HL-60 (cell line): ENCODE results near the gene TMPRSS6.

Experiments used
- DNase-seq, 2 experiments: peaks; one replicate each; pipeline ENCODE4 v3.0.0-alpha.2; 2010 to 2020; ENCODE audit warnings: low read depth in 1 of 2, low spot score in 1 of 2
- H3K27ac ChIP-seq: fragments of 250-450 bp; sonication (Bioruptor Pico); replicated peaks from 2 replicates; pipeline ENCODE4 v1.5.1; 2020; ENCODE audit warnings: mild to moderate bottlenecking, moderate library complexity
- H3K27me3 ChIP-seq: fragments of 250-450 bp; sonication (Bioruptor Pico); 2 replicates; pipeline ENCODE4 v1.5.1; 2021; ENCODE audit warnings: mild to moderate bottlenecking, moderate library complexity; ENCODE audit not compliant: insufficient read depth, poor library complexity, severe bottlenecking
- H3K4me3 ChIP-seq: replicated peaks from 2 replicates; pipeline ENCODE4 v1.5.1; 2011; ENCODE audit warnings: mild to moderate bottlenecking, control low read depth, low read length; ENCODE audit not compliant: insufficient read depth
- GABPA ChIP-seq: IDR thresholded peaks from 2 replicates; pipeline ENCODE4 v1.6.1; 2012; ENCODE audit warnings: low read depth
- POLR2AphosphoS5 ChIP-seq: IDR thresholded peaks from 2 replicates; pipeline ENCODE4 v1.6.1; 2012; ENCODE audit warnings: low read depth
- REST ChIP-seq: IDR thresholded peaks from 2 replicates; pipeline ENCODE4 v1.6.1; 2012; ENCODE audit warnings: low read depth; ENCODE audit not compliant: insufficient replicate concordance
- SPI1 ChIP-seq: IDR thresholded peaks from 2 replicates; pipeline ENCODE4 v1.6.1; 2012; ENCODE audit warnings: low read depth, mild to moderate bottlenecking, borderline replicate concordance
- TF ChIP-seq, protein P1 (sequence below): IDR thresholded peaks from one replicate; pipeline ENCODE4 v1.5.1; 2011; ENCODE audit warnings: low read length, control low read depth, inconsistent platforms; ENCODE audit not compliant: insufficient read depth

Gene TMPRSS6

DNA sequence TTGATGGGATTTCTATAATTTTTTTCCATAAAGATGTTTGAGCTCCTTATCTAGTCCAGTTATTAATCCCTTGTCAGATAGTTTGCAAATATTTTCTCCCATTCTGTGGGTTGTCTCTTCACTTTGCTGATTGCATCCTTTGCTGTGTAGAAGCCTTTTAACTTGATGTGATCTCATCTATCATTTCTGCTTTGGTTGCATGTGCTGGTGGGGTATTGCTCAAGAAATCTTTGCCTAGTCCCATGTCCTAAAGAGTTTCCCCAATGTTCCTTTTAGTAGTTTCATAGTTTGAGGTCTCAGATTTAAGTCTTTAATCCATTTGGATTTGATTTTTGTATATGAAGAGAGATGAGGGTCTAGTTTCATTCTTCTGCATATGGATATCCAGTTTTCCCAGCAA is 41.9 kb upstream of the TMPRSS6 start:
- H3K27me3 ChIP-seq = peaks cover 2% of the 10 kb centered on the region
- TF ChIP-seq POLR2AphosphoS5 = no peak
- no peak for TF ChIP-seq REST
- TF ChIP-seq SPI1 = no peak
- TF ChIP-seq, protein P1, sequence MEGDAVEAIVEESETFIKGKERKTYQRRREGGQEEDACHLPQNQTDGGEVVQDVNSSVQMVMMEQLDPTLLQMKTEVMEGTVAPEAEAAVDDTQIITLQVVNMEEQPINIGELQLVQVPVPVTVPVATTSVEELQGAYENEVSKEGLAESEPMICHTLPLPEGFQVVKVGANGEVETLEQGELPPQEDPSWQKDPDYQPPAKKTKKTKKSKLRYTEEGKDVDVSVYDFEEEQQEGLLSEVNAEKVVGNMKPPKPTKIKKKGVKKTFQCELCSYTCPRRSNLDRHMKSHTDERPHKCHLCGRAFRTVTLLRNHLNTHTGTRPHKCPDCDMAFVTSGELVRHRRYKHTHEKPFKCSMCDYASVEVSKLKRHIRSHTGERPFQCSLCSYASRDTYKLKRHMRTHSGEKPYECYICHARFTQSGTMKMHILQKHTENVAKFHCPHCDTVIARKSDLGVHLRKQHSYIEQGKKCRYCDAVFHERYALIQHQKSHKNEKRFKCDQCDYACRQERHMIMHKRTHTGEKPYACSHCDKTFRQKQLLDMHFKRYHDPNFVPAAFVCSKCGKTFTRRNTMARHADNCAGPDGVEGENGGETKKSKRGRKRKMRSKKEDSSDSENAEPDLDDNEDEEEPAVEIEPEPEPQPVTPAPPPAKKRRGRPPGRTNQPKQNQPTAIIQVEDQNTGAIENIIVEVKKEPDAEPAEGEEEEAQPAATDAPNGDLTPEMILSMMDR = no peak
- TF ChIP-seq GABPA = no peak
- H3K4me3 ChIP-seq = no peak overlapping the region
- DNase-seq = no peak
- no peak overlapping the region for H3K27ac ChIP-seq

DNA sequence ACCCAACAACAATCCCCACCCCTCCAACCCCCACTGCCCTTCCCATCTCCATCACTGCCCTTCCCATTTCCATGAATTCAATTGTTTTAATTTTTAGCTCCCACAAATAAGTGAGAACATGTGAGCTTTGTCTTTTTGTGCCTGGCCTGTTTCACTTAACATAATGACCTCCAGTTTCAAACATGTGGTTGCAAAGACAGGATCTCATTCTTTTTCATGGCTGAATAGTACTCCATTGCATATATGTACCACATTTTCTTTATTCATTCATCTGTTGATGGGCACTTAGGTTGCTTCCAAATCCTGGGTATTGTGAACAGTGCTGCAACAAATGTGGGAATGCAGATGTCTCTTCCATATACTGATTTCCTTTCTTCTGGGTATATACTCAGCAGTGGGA is 41.2 kb upstream of the TMPRSS6 start:
- no peak overlapping the region for H3K4me3 ChIP-seq
- TF ChIP-seq REST (no peak), POLR2AphosphoS5 (no peak), GABPA (no peak)
- H3K27me3 ChIP-seq = peaks cover 4% of the 10 kb centered on the region
- no peak overlapping the region for H3K27ac ChIP-seq
- no peak for DNase-seq

DNA sequence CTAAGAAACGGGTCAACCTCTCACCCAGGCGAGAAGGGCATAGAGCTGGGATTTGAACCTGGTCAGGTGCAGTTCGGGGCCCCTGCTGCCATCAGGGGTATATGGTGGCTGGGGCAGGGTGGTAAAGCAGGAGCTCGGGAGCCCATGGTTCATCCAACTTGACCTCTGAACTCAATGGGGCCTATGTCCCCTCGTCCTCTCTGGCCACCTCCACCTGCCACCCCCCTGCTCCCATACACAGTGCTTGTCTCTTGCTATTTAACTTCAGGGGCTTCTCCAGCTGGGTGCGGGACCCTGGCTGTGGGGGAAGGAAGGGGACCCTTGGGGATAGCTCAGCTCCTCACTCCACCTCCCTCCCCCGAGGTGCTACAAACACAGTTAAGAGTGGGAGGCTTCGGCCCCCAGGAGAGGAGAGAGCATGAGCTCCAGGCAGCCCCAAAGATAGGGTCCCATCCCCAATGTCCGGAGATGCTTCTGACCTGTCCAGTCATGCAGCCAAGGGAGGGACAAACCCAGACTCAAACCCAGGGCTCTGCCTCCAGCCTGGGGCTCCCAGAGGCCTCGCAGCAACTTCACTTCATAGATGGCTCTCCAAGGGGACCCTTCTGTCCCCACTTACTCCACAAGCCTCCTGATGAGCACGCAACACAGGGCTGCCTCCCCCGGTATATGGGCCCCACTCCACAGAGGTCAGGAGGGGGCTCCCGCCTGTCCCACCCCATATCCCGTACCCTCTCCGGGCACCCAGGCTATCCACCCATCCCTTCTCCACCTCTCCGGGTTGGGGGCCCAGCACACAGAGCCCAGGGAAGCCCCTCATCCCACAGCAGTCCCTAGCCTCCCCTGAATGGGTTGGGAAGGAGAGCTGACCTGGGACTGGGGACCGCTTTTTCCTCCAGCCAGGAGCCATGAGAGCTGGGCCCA is 39.5 kb upstream of the TMPRSS6 start:
- TF ChIP-seq GABPA = no peak
- TF ChIP-seq, protein P1 = no peak
- no peak overlapping the region for H3K4me3 ChIP-seq
- H3K27me3 ChIP-seq = peaks cover 7% of the 10 kb centered on the region
- DNase-seq = no peak
- no peak overlapping the region for H3K27ac ChIP-seq

- Histone ChIP-seq H3K4me3 (no peak overlapping the region), H3K27me3 (peaks cover 7% of the 10 kb centered on the region), H3K27ac (no peak overlapping the region)
- TF ChIP-seq REST = no peak
- DNase-seq = no peak
These were observed 38.6 kb upstream of the TMPRSS6 start for GRCh38 chr22:37148031-37148651.
